ENCODE results near the gene AGTR2.
"Not testable (repeated sequence)": the region's sequence is repeated elsewhere in the genome, so short reads cannot be mapped to it uniquely, and the experiment has no call there.

Gene AGTR2, protein sequence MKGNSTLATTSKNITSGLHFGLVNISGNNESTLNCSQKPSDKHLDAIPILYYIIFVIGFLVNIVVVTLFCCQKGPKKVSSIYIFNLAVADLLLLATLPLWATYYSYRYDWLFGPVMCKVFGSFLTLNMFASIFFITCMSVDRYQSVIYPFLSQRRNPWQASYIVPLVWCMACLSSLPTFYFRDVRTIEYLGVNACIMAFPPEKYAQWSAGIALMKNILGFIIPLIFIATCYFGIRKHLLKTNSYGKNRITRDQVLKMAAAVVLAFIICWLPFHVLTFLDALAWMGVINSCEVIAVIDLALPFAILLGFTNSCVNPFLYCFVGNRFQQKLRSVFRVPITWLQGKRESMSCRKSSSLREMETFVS

GRCh38 chrX:116170511-116170910, at the start of gene AGTR2:
TSS of gene AGTR2 (plus strand) at chrX:116170744. CDS start at chrX:116172281, 1,537 bp downstream.
- DNase-seq, result no peak

GRCh38 chrX:116135277-116135676, 35.3 kb upstream of the AGTR2 start:
- no peak for DNase-seq

GRCh38 chrX:116141270-116141669, 29.3 kb upstream of the AGTR2 start:
- DNase-seq, result not testable (repeated sequence)

- DNase-seq, result no peak
These were observed 27.6 kb upstream of the AGTR2 start for GRCh38 chrX:116142976-116143375.

GRCh38 chrX:116172976-116173375, 2.4 kb downstream of the AGTR2 start:
- no peak for DNase-seq

DNA sequence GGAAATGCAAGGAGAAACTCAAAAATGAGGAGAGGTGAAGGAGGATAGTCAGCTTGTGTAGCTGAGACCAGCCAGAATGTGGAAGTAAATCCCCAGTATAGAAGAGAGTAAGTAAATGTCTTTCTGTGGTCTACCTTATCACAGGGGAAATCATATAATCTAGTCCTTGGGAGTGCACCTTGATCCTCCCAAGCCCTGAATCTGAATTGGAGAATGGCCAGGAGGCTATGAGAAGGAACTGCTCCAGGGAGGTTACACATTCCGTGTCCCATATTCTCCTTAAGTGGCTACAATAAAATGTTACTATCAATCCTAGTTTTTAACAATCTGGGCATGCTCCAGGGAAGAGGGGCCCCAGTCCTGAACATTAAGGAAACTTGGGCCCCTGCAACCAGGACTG, 10.8 kb downstream of the AGTR2 start:
- no peak for DNase-seq

GRCh38 chrX:116185163-116185562, 14.6 kb downstream of the AGTR2 start:
- DNase-seq, result no peak

DNA sequence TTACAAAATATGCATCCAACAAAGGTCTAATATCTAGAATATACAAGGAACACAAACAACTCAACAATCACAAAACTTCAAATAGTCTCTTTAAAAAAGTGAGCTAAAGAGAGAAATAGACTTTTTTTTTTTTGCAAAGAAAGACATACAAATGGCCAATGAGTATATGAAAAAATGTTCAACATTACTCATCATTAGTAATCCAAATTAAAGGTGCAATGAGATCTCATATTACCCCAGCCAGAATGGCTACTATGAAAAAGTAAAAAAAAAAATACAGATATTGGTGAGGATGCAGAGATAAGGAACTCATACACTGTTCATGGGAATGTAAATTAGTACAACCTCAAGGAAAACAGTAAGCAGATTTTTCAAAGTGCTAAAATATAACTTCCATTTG, 24.1 kb downstream of the AGTR2 start:
- no peak for DNase-seq

- no peak for DNase-seq
These were observed 27.7 kb downstream of the AGTR2 start for GRCh38 chrX:116198235-116198634.

DNA sequence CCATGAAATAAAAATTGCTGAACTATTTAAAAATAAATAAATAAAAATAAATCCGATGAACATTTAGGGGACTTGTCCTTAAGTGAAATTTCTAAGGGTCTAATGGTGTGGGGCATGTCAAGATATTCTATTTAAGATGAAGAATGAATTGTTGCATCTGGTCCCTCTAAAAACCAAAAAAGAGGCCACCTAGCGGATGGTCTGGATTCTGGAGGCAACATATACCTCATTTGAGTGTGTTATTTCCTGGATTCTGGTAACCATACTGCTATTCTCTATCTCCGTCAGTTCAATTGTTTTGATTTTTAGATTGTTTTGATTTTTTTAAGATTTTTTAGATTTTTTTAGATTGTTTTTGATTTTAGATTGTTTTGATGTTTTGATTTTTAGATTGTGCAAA, 28.3 kb downstream of the AGTR2 start:
- DNase-seq, result no peak

DNA sequence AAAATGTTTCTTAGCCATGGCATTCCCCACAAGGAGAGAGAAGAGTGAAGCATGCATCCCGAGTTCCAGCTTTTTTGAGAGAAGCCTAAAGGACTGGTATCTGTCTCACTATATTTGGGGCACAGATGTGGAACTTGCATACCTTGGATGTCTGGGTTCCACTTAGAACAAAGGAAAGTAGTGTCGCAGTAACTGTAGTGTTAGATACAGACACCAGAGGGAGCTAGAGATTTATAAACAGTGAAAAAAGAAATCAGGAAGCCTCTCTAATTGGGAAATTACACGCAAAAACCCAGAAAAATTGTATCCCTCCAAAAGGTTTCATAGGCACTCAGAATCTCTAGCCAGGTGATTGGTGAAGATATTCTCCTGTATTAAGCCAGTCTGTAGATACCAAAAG, 34.4 kb downstream of the AGTR2 start:
- peak; percentile 24 for DNase-seq

DNA sequence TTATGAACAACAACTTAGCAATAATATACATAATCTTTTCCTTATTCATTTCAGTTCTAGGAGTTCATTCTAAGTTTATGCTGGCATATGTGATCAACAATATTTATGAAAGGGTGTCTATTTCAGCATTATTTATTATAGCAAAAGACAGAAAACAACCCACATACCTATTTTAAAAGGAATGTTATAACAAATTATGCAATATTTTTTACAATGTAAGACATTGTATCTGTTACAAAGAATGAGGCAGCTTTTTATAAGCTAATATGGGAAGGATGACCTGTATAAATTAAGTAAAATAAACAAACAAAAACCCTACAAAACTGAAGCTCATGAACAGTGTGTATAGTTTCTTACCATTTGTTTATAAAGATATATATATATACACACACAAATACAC, 42.7 kb downstream of the AGTR2 start:
- no peak for DNase-seq

DNA sequence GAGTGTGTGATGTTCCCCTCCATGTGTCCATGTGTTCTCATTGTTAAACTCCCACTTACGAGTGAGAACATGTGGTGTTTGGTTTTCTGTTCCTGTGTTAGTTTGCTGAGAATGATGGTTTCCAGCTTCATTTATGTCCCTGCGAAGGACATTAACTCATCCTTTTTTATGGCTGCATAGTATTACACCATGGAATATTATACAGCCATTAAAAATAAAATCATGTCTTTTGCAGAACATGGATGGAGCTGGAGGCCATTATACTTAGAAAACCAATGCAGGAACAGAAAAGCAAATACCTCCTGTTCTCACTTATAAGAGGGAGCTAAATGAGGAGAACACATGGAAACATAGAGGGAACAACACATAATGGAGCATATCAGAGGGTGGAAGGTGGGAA, 46.5 kb downstream of the AGTR2 start:
- DNase-seq, result not testable (repeated sequence)

All from NCI-H2029 treated with DMSO at 0.1 percent for 48 hours (cell line).